GM13976 (cell line): ENCODE data around the gene SRRM3.

Source experiments
- DNase-seq: peaks from one replicate; pipeline ENCODE4 v3.0.0; 2012; ENCODE audit warnings: low spot score
- CTCF ChIP-seq: IDR thresholded peaks from 2 replicates; pipeline ENCODE4 v1.5.1; 2012; ENCODE audit warnings: borderline replicate concordance, mild to moderate bottlenecking; ENCODE audit not compliant: insufficient read depth; ENCODE audit errors: extremely low read depth, missing control alignments, control extremely low read depth
- in situ Hi-C: fragments of 300-500 bp; cut with MboI; formaldehyde crosslinking; loops from one replicate; pipeline ENCODE4 v1.12.0; 2022; ENCODE audit warnings: low sequenced_read_pairs, mixed read lengths, inconsistent platforms; ENCODE audit not compliant: unreplicated experiment

Gene SRRM3

DNA sequence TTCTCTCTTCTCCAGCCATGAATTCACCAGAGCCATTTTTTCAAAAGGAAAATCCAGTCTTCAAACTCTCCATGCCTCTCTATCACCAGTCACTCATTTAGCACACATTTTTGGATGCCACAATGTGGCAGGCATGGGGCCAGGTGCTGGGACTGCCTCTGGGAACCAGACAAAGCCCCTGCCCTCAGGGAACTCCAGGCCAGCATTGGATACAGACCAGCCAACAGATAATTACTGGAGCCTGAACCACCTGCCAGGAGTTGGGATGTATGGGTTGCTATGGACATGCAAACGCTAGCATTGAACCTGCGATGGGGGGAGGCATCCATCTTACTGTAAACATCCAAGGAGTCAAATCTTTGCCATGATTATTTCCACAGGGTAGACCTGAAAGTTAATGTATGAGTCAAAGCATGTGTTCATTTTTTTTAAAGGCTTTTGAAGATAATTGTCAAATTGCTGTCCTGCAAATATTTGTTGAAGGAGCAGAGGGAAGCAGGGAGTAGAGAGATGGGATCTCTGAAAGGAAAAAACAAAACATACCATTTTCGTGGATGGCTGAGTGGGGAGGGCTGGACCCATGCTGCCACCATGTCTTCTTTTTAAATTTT is 43.2 kb downstream of the SRRM3 start:
- in situ Hi-C loops: no loop called here
- TF ChIP-seq CTCF: no peak
- no peak for DNase-seq

DNA sequence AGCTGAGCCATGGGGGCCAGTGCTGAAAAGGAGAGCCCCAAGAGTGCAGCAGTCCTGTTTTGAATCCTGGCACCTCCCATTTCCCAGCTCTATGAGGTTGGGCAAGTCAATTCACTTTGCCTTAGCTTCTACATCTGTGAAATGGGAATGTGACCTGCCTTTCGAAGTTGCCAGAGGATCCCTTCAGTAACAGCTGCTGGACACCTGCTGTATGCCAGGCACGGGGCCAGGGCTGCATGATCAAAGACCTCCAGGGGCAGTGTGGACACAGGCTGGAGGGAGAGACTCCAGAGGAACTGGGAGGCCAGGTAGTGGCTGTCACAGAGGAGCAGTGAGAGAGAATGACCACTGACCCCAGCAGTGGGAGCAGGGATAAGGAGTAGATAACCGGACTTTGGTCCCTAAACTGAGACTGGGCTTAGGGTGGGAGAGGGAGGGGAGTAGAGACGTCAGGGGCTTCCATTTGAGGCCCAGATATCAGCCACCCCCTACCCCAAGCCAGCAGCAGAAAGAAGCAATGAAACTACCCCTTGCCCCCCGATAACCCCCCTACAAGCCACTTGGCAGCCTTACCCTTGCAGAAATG is 45.2 kb downstream of the SRRM3 start:
- in situ Hi-C loops: no loop called here
- no peak for DNase-seq
- no peak for TF ChIP-seq CTCF

DNA sequence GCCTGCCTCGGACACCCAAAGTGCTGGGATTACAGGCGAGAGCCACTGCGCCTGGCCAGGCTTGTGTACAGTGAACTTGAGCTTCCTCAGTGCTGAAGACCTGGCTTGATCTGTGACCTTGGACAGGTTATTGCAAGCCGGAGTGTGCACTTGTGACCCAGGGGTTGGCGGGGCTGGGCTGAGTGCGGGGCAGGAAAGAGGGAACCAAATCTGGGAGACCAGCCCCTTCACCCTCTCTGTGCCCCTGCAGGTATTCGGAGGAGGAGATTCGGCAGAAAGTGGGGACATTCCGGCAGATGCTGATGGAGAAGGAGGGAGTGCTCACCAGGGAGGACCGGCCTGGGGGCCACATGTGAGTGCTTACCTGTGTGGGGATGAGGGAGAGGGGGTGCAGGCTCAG is 46.2 kb downstream of the SRRM3 start:
- DNase-seq: no peak
- in situ Hi-C loops: no loop called here
- TF ChIP-seq CTCF: no peak

- TF ChIP-seq CTCF: no peak
- DNase-seq: no peak
- in situ Hi-C loops: no loop called here
Measured at GRCh38 chr7:76252021-76252420, 50.3 kb downstream of the SRRM3 start.

- in situ Hi-C loops: no loop called here
Measured at GRCh38 chr7:76254781-76255180, 53.1 kb downstream of the SRRM3 start.

GRCh38 chr7:76257973-76258372 is 56.3 kb downstream of the SRRM3 start:
- in situ Hi-C loops: no loop called here
- no peak for TF ChIP-seq CTCF
- no peak for DNase-seq

More at GRCh38 chr7:76254781-76255180, 53.1 kb downstream of the SRRM3 start:
- DNase-seq: no peak
- TF ChIP-seq CTCF: no peak
